K562 (cell line): Measurements from ENCODE around the gene DCLK2. TPM values are rescaled to one million over a fixed set of nuclear protein-coding genes. Genes with fewer than 3 reads are reported as not detected.

Source experiments
- ATAC-seq: fragments of 200-7000 bp; cut with Tn5 transposase; 3 replicates; pipeline ENCODE4 v1.9.1; 2020; ENCODE audit warnings: moderate library complexity
- BruUV-seq: library from RNA; stranded (reverse); fragments of 400-500 nt; replicated peaks from 2 replicates; lab custom pipeline; 2021; lab: Mats Ljungman, UMichigan
- CTCF ChIA-PET: fragments of 300-600 bp; formaldehyde crosslinking; extraction: SDS; loops from one replicate; lab custom pipeline; 2021; ENCODE audit warnings: low intra/inter-chr PET ratio; lab: Yijun Ruan, JAX
- POLR2A ChIA-PET: fragments of 300-600, 350-650 bp; sonication (Branson Sonifier 250); formaldehyde crosslinking; extraction: SDS; loops from one replicate; lab custom pipeline; 2021; ENCODE audit warnings: antibody characterized with exemption, inconsistent platforms; lab: Yijun Ruan, JAX
- DNase-seq, 4 experiments: peaks; one replicate each; pipeline versions ENCODE4 v3.0.0 to v3.0.0-alpha.2; 2011 to 2018; ENCODE audit warnings: low spot score in 3 of 4, mixed read lengths in 3 of 4; ENCODE audit errors: extremely low read depth in 1 of 4
- FAIRE-seq: peaks from 2 replicates; lab custom pipeline; 2011; peaks lifted over from hg19 to GRCh38; lab: Jason Lieb, UNC
- H2AFZ ChIP-seq: 2 replicates; pipeline ENCODE4 v1.6.0; 2011; ENCODE audit warnings: low read depth, low read length, control low read depth, inconsistent platforms
- H3K27ac ChIP-seq: fragments of 200-600 bp; 3 replicates; pipeline ENCODE4 v1.8.0; 2011; ENCODE audit warnings: low read depth, mild to moderate bottlenecking, control low read depth, inconsistent platforms, low read length, moderate library complexity, mixed read lengths; ENCODE audit errors: extremely low read depth
- H3K27me3 ChIP-seq, 2 experiments: fragments of 300-600 bp in 1 of 2; 2 replicates in 1 of 2; 3 replicates in 1 of 2; pipeline versions ENCODE4 v1.6.0 to v1.8.0; 2011; ENCODE audit warnings: inconsistent platforms in 2 of 2, low read length in 2 of 2, mild to moderate bottlenecking in 1 of 2, mixed read lengths in 1 of 2, moderate library complexity in 1 of 2; ENCODE audit not compliant: control insufficient read depth in 2 of 2, insufficient read depth in 2 of 2
- H3K36me3 ChIP-seq: fragments of 300-600 bp; 3 replicates; pipeline ENCODE4 v1.8.0; 2011; ENCODE audit warnings: mild to moderate bottlenecking, low read length, inconsistent platforms; ENCODE audit not compliant: control insufficient read depth, insufficient read depth
- H3K4me1 ChIP-seq, 2 experiments: fragments of 200-600 bp in 1 of 2; replicated peaks in 1 of 2; 2 replicates in 1 of 2; 3 replicates in 1 of 2; pipeline versions ENCODE4 v1.5.1 to v1.8.0; 2011; ENCODE audit warnings: inconsistent platforms in 2 of 2, low read length in 2 of 2, mild to moderate bottlenecking in 1 of 2, mixed read lengths in 1 of 2, moderate library complexity in 1 of 2; ENCODE audit not compliant: control insufficient read depth in 2 of 2, insufficient read depth in 2 of 2
- H3K4me2 ChIP-seq: 2 replicates; pipeline ENCODE4 v1.6.1; 2011; ENCODE audit warnings: low read length, control low read depth, inconsistent platforms, mixed read lengths; ENCODE audit not compliant: insufficient read depth
- H3K4me3 ChIP-seq: fragments of 200-600 bp; sonication (generic), shearing (Covaris generic); 2 replicates; pipeline ENCODE4 v1.5.1; 2016; ENCODE audit warnings: control low read depth, inconsistent platforms
- H3K79me2 ChIP-seq: fragments of 200-600 bp; 3 replicates; pipeline ENCODE4 v1.8.0; 2011; ENCODE audit warnings: low read length, inconsistent platforms; ENCODE audit not compliant: control insufficient read depth, insufficient read depth
- H3K9ac ChIP-seq, 2 experiments: 2 replicates each; pipeline versions ENCODE4 v1.6.0 to v1.6.1; 2011; ENCODE audit warnings: low read depth in 2 of 2, low read length in 2 of 2, control low read depth in 1 of 2, inconsistent platforms in 1 of 2, mild to moderate bottlenecking in 1 of 2, mixed read lengths in 1 of 2; ENCODE audit not compliant: insufficient read depth in 1 of 2
- H3K9me1 ChIP-seq: one replicate; pipeline ENCODE4 v1.6.0; 2011; ENCODE audit warnings: inconsistent platforms, mild to moderate bottlenecking, low read length, moderate library complexity; ENCODE audit not compliant: control insufficient read depth, insufficient read depth
- H3K9me3 ChIP-seq: replicated peaks from 2 replicates; pipeline ENCODE4 v1.5.1; 2011; ENCODE audit warnings: low read depth, low read length, inconsistent platforms; ENCODE audit not compliant: control insufficient read depth, insufficient read depth
- H4K20me1 ChIP-seq: replicated peaks from 2 replicates; pipeline ENCODE4 v1.6.1; 2011; ENCODE audit warnings: low read length, inconsistent platforms, mixed read lengths; ENCODE audit not compliant: control insufficient read depth, insufficient read depth
- HNRNPK ChIP-seq: fragments of 200-400 bp; formaldehyde crosslinking; IDR thresholded peaks from one replicate; pipeline ENCODE4 v1.6.1; 2018; ENCODE audit warnings: mild to moderate bottlenecking, low read depth, low read length; ENCODE audit not compliant: poor library complexity, severe bottlenecking
- RFX1 ChIP-seq: fragments of 450-650 bp; IDR thresholded peaks from 2 replicates; pipeline ENCODE4 v1.6.1; 2016; ENCODE audit warnings: mild to moderate bottlenecking, moderate library complexity
- WGBS: fragments of 100-300 bp; shearing (Covaris generic); methylation state at CpG from one replicate; pipeline ENCODE4 v1.1.6; 2016; ENCODE audit warnings: low coverage, mixed read lengths; ENCODE audit not compliant: insufficient coverage; ENCODE audit errors: missing lambda C conversion rate; 5-methylcytosine and 5-hydroxymethylcytosine counted together
- in situ Hi-C: fragments of 300-500 bp; cut with MboI; formaldehyde crosslinking; loops from 4 replicates; pipeline ENCODE4 v1.15.0; 2018; ENCODE audit warnings: inconsistent platforms, mixed read lengths
- intact Hi-C: fragments of 100-400 bp; cut with micrococcal nuclease; formaldehyde crosslinking; loops from 2 replicates; pipeline ENCODE4 v1.14.2; 2022
- polyA plus RNA-seq, 8 experiments: library from polyadenylated mRNA; depleted of rRNA in 4 of 8; stranded (reverse) in 5 of 8; unstranded in 3 of 8; fragments of >200 nt; fragmentation: Nextera tagmentation in 2 of 8; fragmentation: Illumina TruSeq in 1 of 8; extraction: Ambion mirVana in 2 of 8; extraction: Trizol in 1 of 8; gene quantifications; 2 replicates each; pipeline versions ENCODE4 v1.2.1 to v1.2.3, GENCODE V29; 2011 to 2014; ENCODE audit warnings: inconsistent platforms in 1 of 8, missing spikeins in 1 of 8
- total RNA-seq, 7 experiments: library from RNA; depleted of rRNA in 6 of 7; stranded (reverse); fragments of >200 nt in 6 of 7; fragmentation: Illumina TruSeq in 2 of 7; extraction: Trizol in 2 of 7; gene quantifications; 2 replicates each; pipeline versions ENCODE4 v1.2.1 to v1.2.3, GENCODE V29; 2011 to 2021; ENCODE audit warnings: low replicate concordance in 1 of 7
- TF ChIP-seq, protein P1 (sequence below): fragments of 450-650 bp; IDR thresholded peaks from 2 replicates; pipeline ENCODE4 v1.6.1; 2016; ENCODE audit warnings: low read depth, mild to moderate bottlenecking, moderate library complexity

The DCLK2 gene
- total and polyA plus RNA-seq, 9 of the 15 experiments (the other 6 are each of a cell fraction or from before 2014, with no cell fraction given): not detected

DNA sequence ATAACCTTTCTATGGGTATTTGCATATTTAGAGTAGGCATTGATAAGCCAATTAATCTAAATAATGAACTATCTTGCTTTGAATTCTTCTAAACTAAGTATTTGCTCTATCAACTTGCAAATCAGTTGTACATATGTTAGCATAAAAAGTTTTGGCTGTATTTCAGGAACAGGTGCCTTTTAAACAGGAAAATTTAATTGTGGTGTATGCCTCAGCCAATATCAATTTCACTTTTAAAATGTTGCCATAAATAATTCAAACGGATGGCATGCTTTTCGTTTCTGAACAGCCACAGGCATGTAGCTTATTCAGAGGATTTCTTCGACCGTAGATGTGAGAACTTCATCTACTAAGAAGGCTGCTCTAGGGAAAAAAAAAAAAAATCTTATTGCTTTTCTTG lies 99.9 kb downstream of the DCLK2 start:
- Histone ChIP-seq H3K9me1 (no peaks in the 10 kb centered on the region), H3K9ac (no peak overlapping the region), H3K79me2 (no peaks in the 10 kb centered on the region), H3K9me3 (no peaks in the 10 kb centered on the region), H4K20me1 (no peaks in the 10 kb centered on the region), H3K27ac (no peak overlapping the region), H3K27me3 (peaks cover 6 to 10% of the 10 kb centered on the region in 2 experiments; a peak in 3 of 5 replicates), H3K36me3 (no peaks in the 10 kb centered on the region), H2AFZ (no peak overlapping the region), H3K4me1 (no peaks in the 10 kb centered on the region), H3K4me2 (no peak overlapping the region), H3K4me3 (no peak overlapping the region)
- DNase-seq: no peak
- no peak for FAIRE-seq
- TF ChIP-seq, protein P1, sequence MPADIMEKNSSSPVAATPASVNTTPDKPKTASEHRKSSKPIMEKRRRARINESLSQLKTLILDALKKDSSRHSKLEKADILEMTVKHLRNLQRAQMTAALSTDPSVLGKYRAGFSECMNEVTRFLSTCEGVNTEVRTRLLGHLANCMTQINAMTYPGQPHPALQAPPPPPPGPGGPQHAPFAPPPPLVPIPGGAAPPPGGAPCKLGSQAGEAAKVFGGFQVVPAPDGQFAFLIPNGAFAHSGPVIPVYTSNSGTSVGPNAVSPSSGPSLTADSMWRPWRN: no peak
- in situ Hi-C loops (no loop called here), intact Hi-C loops (no loop called here)
- POLR2A ChIA-PET: no interaction called here
- no TSS peak for BruUV-seq
- no peak for ATAC-seq
- WGBS: 0% methylated on average over 4 of the region's 4 CpGs
- CTCF ChIA-PET: no interaction called here

DNA sequence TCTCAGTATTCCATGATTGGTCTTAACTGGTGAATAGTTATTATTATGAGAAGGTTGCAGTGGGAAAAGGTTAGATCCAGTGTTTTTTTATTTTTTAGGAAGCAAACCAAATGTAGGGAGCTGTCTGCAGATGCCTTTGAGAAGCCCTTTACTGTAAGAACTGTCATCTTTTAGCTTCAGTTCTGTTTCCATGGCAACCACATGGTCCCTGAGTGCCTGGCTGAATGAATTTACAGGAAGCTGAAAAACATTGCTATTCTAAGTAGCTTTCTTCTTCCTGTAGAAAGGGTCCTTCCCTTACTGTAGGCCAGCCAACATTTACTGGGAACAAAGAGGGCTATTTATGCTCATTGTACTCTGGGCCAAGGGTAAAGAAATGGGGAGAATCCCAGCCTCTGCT lies 103.3 kb downstream of the DCLK2 start:
- ATAC-seq: no peak
- no peak overlapping the region for H3K27ac ChIP-seq
- H3K9me1 ChIP-seq: no peaks in the 10 kb centered on the region
- CTCF ChIA-PET: no interaction called here
- H3K36me3 ChIP-seq: no peaks in the 10 kb centered on the region
- H4K20me1 ChIP-seq: no peaks in the 10 kb centered on the region
- in situ Hi-C loops (no loop called here), intact Hi-C loops (no loop called here)
- H3K4me2 ChIP-seq: no peak overlapping the region
- peaks cover 0 to 3% of the 10 kb centered on the region in 2 experiments; a peak in 1 of 5 replicates for H3K27me3 ChIP-seq
- POLR2A ChIA-PET: interaction anchor here (0.5 to 1.0 kb wide), 3 partner anchors 10 to 35 kb away, joined by 3 to 4 read pairs (median 3); no protein-coding TSS in a partner anchor
- DNase-seq: no peak
- no peaks in the 10 kb centered on the region for H3K4me1 ChIP-seq
- no peak for FAIRE-seq
- no peak overlapping the region for H3K9ac ChIP-seq
- H3K9me3 ChIP-seq: no peaks in the 10 kb centered on the region
- H2AFZ ChIP-seq: no peak overlapping the region
- no peaks in the 10 kb centered on the region for H3K79me2 ChIP-seq
- H3K4me3 ChIP-seq: no peak overlapping the region
- TF ChIP-seq HNRNPK: no peak
- TF ChIP-seq RFX1: peak; percentile 83
- no TSS peak for BruUV-seq
